HT-29 (cell line): ENCODE results near the gene PPP1R1A. TPM values are rescaled to one million over a fixed set of nuclear protein-coding genes. Genes with fewer than 3 reads are reported as not detected.

Source experiments
- DNase-seq: peaks from one replicate; pipeline ENCODE4 v3.0.0-alpha.2; 2015; ENCODE audit warnings: low spot score
- total RNA-seq: library from RNA; depleted of rRNA; stranded (reverse); fragments of >200 nt; shearing (Covaris generic); gene quantifications from 2 replicates; pipeline ENCODE4 v1.2.3, GENCODE V29; 2014

PPP1R1A gene
- total RNA-seq, 1 experiment from 2014 or later: not detected

GRCh38 chr12:54603872-54604271 is 15.4 kb upstream of the PPP1R1A start:
- no peak for DNase-seq

- peak; percentile 75 for DNase-seq
Measured at GRCh38 chr12:54603173-54603814, 14.8 kb upstream of the PPP1R1A start.

GRCh38 chr12:54602661-54603060 is 14.2 kb upstream of the PPP1R1A start:
- no peak for DNase-seq

GRCh38 chr12:54601841-54602240 is 13.4 kb upstream of the PPP1R1A start:
- DNase-seq: peak; percentile 16

GRCh38 chr12:54598970-54599369 is 10.5 kb upstream of the PPP1R1A start:
- no peak for DNase-seq

- DNase-seq: peak; percentile 80
Measured at GRCh38 chr12:54596526-54596946, 8.1 kb upstream of the PPP1R1A start.

GRCh38 chr12:54595471-54595870 is 7.0 kb upstream of the PPP1R1A start:
- DNase-seq: no peak

- no peak for DNase-seq
Measured at GRCh38 chr12:54593725-54594124, 5.3 kb upstream of the PPP1R1A start.

GRCh38 chr12:54593135-54593534 is 4.7 kb upstream of the PPP1R1A start:
- DNase-seq: no peak

- DNase-seq: no peak
Measured at GRCh38 chr12:54592316-54592715, 3.9 kb upstream of the PPP1R1A start.

GRCh38 chr12:54590978-54591591 is 2.6 kb upstream of the PPP1R1A start:
- DNase-seq: no peak

GRCh38 chr12:54589964-54590363 is 1.5 kb upstream of the PPP1R1A start:
- no peak for DNase-seq

- DNase-seq: no peak
Measured at GRCh38 chr12:54588890-54589267, 420 bp upstream of the PPP1R1A start.

GRCh38 chr12:54587315-54587873 is 1.1 kb downstream of the PPP1R1A start:
- no peak for DNase-seq

GRCh38 chr12:54586620-54587019 is 1.8 kb downstream of the PPP1R1A start:
- DNase-seq: no peak

- no peak for DNase-seq
Measured at GRCh38 chr12:54585243-54585642, 3.2 kb downstream of the PPP1R1A start.

- DNase-seq: no peak
Measured at GRCh38 chr12:54584128-54584527, 4.3 kb downstream of the PPP1R1A start.

- no peak for DNase-seq
Measured at GRCh38 chr12:54583726-54584125, 4.7 kb downstream of the PPP1R1A start.

- DNase-seq: no peak
Measured at GRCh38 chr12:54581412-54581811, 7.0 kb downstream of the PPP1R1A start.

GRCh38 chr12:54579696-54580333 is 8.6 kb downstream of the PPP1R1A start:
- peak; percentile 84 for DNase-seq

- DNase-seq: no peak
Measured at GRCh38 chr12:54579258-54579657, 9.2 kb downstream of the PPP1R1A start.

GRCh38 chr12:54578778-54579177 is 9.7 kb downstream of the PPP1R1A start:
- no peak for DNase-seq

GRCh38 chr12:54572881-54573280 is 15.6 kb downstream of the PPP1R1A start:
- DNase-seq: peak; percentile 4
